HG03039 (cell line): ENCODE measurements around the gene CLDN17.

Source experiments
- ATAC-seq: cut with Tn5 transposase; IDR thresholded peaks from one replicate; pipeline ENCODE4 v1.9.1; 2021; ENCODE audit warnings: mild to moderate bottlenecking, moderate library complexity; ENCODE audit not compliant: unreplicated experiment

The CLDN17 gene

GRCh38 chr21:30166705-30167104 lies at the start of gene CLDN17:
Gene CLDN17 (minus strand): TSS chr21:30166805. CDS start chr21:30166617, 188 bp downstream.
- ATAC-seq: no peak

GRCh38 chr21:30216041-30216723 lies 49.6 kb upstream of the CLDN17 start, which contains the start of gene CLDN8:
Gene CLDN8 (minus strand): TSS chr21:30216097. CDS start chr21:30215925, 172 bp downstream.
- no peak for ATAC-seq

- ATAC-seq: no peak
Measured at GRCh38 chr21:30211071-30211470, 44.5 kb upstream of the CLDN17 start.

GRCh38 chr21:30209601-30210000 lies 43.0 kb upstream of the CLDN17 start:
- no peak for ATAC-seq

DNA sequence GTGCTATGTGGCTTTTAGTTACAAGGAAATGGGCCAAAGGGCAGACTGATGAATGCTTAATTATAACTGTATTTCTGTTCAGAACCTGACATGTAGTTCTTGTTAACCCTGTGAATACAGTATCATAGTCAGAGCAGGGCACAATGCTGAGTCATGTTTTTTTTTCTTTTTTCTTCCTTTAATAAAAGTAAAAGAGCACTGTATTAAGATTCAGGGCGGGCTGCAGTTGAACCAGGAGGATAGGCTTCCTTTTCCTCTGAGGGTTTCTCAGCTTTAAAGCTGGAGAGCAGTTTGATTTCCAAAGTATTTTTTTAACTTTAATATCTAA lies 40.6 kb upstream of the CLDN17 start:
- no peak for ATAC-seq

DNA sequence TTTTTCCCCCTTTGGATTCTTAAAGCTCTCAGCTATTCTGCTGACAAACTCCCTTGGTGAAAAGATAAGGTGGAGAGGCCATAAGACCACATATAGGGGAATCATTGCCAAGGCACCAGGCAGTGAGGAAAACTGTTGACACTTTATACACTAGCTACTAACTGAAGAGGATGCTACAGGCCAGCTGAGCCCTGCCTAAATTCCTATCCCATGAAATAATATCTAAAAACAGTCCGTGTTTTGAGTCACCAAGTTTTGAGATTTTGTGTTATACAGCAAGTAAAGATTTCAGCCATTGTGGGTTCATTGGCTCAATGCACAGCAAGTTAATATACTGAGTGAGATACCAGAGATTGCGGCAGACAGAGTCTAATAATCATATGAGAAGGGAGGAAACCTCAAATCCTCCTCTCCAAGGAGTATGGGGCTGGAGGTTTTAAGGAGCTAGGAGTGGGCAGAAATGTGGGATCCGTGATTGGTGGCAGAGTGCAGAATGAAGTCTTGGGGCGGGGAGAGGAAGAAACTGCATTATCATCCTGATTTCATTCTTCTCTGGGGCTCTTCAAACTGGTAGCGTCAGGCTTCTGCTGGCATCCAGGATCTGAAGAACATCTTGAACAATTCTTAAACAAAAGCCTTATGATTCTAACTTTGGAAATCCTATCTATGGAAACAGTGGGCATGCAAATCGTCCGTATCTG lies 40.1 kb upstream of the CLDN17 start:
- ATAC-seq: no peak

DNA sequence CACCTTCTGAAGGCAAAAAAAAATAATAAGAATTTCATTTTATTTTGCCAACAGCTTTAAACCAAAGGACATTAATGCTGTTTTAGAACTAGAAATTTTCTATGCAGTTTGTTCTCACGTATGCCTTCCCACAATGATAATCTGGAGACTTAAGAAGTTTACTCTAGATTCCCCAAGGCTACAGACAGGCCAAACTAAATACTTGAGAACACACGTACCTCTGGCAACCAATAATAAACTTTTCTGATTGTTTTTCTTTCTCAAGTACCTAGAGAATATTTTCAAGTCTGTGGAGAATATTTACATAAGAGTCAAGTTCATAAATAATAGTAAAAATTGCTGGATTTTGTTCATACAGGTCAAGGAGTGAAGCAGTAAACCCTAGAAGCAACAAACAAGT lies 33.4 kb upstream of the CLDN17 start:
- no peak for ATAC-seq

GRCh38 chr21:30194701-30195299 lies 28.2 kb upstream of the CLDN17 start:
- ATAC-seq: no peak

DNA sequence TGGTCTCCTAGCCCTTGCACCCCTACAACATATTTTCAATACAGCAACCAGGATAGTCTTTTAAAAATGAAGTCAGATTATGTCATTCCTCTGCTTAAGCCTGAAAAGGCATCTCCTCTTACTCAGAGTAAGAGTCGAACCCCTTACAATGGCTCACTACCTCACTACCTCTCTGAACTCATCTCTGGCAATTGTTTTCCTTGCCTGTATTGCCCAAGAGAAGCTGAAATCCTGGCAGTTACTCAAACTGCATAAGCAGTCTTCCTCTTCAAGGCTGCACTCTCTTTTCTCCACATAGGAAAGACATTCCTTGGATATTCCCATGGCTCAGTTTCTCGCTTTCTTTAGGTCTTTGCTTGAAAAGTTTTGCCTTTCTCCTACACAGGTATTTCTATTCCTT lies 26.6 kb upstream of the CLDN17 start:
- ATAC-seq: no peak

DNA sequence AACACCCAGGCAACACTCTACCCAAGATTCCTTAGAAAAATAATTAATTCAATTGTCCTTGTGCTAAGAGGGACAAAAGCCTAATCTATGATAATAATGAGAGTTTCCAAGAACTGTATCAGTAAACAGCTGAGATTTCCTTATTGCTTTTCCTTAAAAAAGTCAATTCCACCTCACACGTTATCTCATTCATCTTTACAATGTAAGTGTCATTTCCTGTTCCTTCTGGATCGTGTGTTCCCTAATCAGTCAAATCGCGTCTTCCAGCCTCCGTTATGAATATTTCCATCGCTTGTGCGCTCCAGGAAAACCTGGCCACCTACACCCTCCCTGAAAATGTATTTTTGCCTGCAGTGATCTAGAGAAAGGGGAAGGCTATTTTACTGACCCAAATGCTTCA lies 23.9 kb upstream of the CLDN17 start:
- ATAC-seq: no peak

DNA sequence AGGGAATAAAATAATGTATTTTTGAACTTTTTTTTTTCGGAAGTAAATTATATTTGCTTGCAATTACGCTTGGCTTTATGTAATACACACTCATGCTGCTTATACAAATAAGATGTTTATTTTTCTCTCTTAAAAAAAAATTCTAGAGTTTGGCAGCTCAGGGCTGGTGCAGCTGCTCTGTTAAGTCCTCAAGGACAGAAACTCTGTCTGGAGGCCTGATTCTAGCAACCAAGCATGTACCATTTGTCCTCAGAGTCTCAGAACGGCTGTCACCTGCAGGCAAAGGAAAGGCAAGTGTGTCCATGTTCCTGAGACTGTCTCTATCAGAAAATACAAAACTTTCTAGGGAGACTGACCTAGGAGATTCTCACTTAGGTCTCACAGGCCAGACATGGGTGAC lies 23.2 kb upstream of the CLDN17 start:
- ATAC-seq: no peak

GRCh38 chr21:30186242-30186641 lies 19.6 kb upstream of the CLDN17 start:
- no peak for ATAC-seq

GRCh38 chr21:30168086-30168485 lies 1.5 kb upstream of the CLDN17 start:
- ATAC-seq: no peak

- ATAC-seq: no peak
Measured at GRCh38 chr21:30166171-30166570, 434 bp downstream of the CLDN17 start.

- ATAC-seq: no peak
Measured at GRCh38 chr21:30164796-30165195, 1.8 kb downstream of the CLDN17 start.

GRCh38 chr21:30153697-30154340 lies 12.8 kb downstream of the CLDN17 start:
- ATAC-seq: no peak

DNA sequence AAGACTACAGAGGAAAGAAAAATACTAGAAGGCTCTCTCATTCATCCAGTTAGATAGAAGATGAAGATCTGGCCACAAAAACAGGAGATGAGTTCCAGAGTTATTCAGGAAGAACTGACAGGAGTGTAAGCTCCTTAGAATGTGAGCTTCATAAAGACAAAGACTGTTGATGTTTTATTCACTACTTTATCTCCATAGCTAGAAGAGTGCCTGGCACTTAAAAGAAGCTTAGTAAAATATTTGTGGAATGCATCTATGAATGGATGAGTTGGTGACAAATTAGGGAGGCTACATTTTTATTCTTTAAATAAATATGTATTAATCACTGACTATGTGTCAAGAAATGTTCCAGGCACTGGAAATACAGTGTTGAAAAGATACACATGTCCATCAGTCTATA lies 13.8 kb downstream of the CLDN17 start:
- no peak for ATAC-seq

- no peak for ATAC-seq
Measured at GRCh38 chr21:30148906-30149305, 17.7 kb downstream of the CLDN17 start.

GRCh38 chr21:30146558-30147282 lies 19.9 kb downstream of the CLDN17 start:
- no peak for ATAC-seq

- no peak for ATAC-seq
Measured at GRCh38 chr21:30138483-30138882, 28.1 kb downstream of the CLDN17 start.

GRCh38 chr21:30129246-30129645 lies 37.4 kb downstream of the CLDN17 start:
- ATAC-seq: no peak
